Endodermal cell (in vitro differentiated cells): ENCODE data around the gene MAN2A2. TPM values are rescaled to one million over a fixed set of nuclear protein-coding genes. Genes with fewer than 3 reads are reported as not detected.

Source experiments
- DNase-seq: peaks from one replicate; pipeline ENCODE4 v3.0.0-alpha.2; 2017
- H3K27ac ChIP-seq: 2 replicates; pipeline ENCODE4 v1.5.1; 2013; ENCODE audit warnings: mild to moderate bottlenecking, low read depth, low read length, moderate library complexity
- H3K27me3 ChIP-seq: 2 replicates; pipeline ENCODE4 v1.6.1; 2013; ENCODE audit warnings: mild to moderate bottlenecking, low read length, moderate library complexity; ENCODE audit not compliant: insufficient read depth, control insufficient read depth, poor library complexity, severe bottlenecking
- H3K36me3 ChIP-seq: 2 replicates; pipeline ENCODE4 v1.7.0; 2013; ENCODE audit warnings: mild to moderate bottlenecking, low read length, moderate library complexity; ENCODE audit not compliant: control insufficient read depth, insufficient read depth
- H3K4me1 ChIP-seq: one replicate; pipeline ENCODE4 v1.7.0; 2013; ENCODE audit warnings: low read length; ENCODE audit not compliant: control insufficient read depth, insufficient read depth
- H3K4me3 ChIP-seq: 2 replicates; pipeline ENCODE4 v1.5.1; 2013; ENCODE audit warnings: mild to moderate bottlenecking, low read length, moderate library complexity
- H3K9ac ChIP-seq: 2 replicates; pipeline ENCODE4 v1.6.1; 2013; ENCODE audit warnings: mild to moderate bottlenecking, low read length, moderate library complexity; ENCODE audit not compliant: poor library complexity, severe bottlenecking; ENCODE audit errors: extremely low read depth
- H3K9me3 ChIP-seq: 2 replicates; pipeline ENCODE4 v1.6.1; 2013; ENCODE audit warnings: mild to moderate bottlenecking, low read length, moderate library complexity; ENCODE audit not compliant: control insufficient read depth
- H3K27ac Mint-ChIP-seq: 2 replicates; pipeline ENCODE4 v1.8.0; 2020; ENCODE audit warnings: mixed read lengths
- H3K27me3 Mint-ChIP-seq: 2 replicates; pipeline ENCODE4 v1.8.0; 2021; ENCODE audit warnings: mild to moderate bottlenecking, mixed read lengths; ENCODE audit not compliant: insufficient read depth
- H3K36me3 Mint-ChIP-seq: 2 replicates; pipeline ENCODE4 v1.8.0; 2020; ENCODE audit warnings: low read depth, mixed read lengths
- H3K4me1 Mint-ChIP-seq: 2 replicates; pipeline ENCODE4 v1.8.0; 2020; ENCODE audit warnings: mixed read lengths
- H3K4me3 Mint-ChIP-seq: 2 replicates; pipeline ENCODE4 v1.8.0; 2020; ENCODE audit warnings: mild to moderate bottlenecking, moderate library complexity, mixed read lengths
- H3K9me3 Mint-ChIP-seq: 2 replicates; pipeline ENCODE4 v1.8.0; 2020; ENCODE audit warnings: mild to moderate bottlenecking, mixed read lengths
- CTCF ChIP-seq: fragments of 200-600 bp; sonication (generic); conservative IDR thresholded peaks from 2 replicates; pipeline ENCODE4 v1.5.0; 2021; ENCODE audit warnings: antibody characterized with exemption, mild to moderate bottlenecking
- WGBS, 2 experiments: methylation state at CpG; one replicate each; pipeline versions ENCODE4 v1.1.5 to v1.1.7; 2013; ENCODE audit warnings: missing lambda C conversion rate in 2 of 2, mixed read lengths in 1 of 2; ENCODE audit not compliant: insufficient coverage in 1 of 2, insufficient read length in 1 of 2; 5-methylcytosine and 5-hydroxymethylcytosine counted together
- total RNA-seq, 2 donors: library from RNA; stranded (reverse); fragmentation: NEBNext Ultra II Directional in 1 of 2; extraction: Animal tissue kit (Norgen Biotek cat#: 25700) in 1 of 2; gene quantifications; 2 replicates in 1 of 2; 3 replicates in 1 of 2; pipeline ENCODE4 v1.2.1, GENCODE V29; 2021

MAN2A2 gene
- total RNA-seq, 2 donors from 2014 or later = 41.0 to 62.9 TPM

DNA sequence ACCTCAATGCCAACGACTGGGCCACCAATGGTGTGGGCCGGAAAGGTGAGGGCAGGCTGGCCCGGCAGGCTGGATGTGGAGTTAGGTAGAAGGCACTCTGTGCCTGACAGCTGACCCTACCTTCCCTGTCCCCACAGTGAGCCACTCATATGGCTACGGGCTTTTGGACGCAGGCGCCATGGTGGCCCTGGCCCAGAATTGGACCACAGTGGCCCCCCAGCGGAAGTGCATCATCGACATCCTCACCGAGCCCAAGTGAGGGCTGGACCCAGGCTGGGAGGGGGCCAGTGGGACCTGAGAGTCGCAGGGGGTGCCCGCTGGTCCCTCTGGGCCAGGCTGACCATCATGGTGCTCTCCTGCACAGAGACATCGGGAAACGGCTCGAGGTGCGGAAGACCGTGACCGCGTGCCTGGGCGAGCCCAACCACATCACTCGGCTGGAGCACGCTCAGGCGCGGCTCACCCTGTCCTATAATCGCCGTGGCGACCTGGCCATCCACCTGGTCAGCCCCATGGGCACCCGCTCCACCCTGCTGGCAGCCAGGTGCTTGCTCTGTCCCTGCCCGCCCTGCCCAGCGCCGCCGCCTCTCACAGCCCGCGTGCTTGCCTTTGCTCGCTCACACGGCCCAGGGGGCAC is 23.3 kb upstream of the MAN2A2 start:
- Histone ChIP-seq H3K9ac (no peak overlapping the region), H3K4me1 (peaks cover 7% of the 10 kb centered on the region), H3K4me3 (no peak overlapping the region), H3K9me3 (no peaks in the 10 kb centered on the region), H3K27ac (no peak overlapping the region), H3K27me3 (no peaks in the 10 kb centered on the region), H3K36me3 (peaks cover 23% of the 10 kb centered on the region)
- Mint-ChIP-seq H3K4me1 (peaks cover 10% of the 10 kb centered on the region), H3K4me3 (no peak overlapping the region), H3K27ac (no peak overlapping the region), H3K27me3 (no peaks in the 10 kb centered on the region), H3K9me3 (no peaks in the 10 kb centered on the region), H3K36me3 (peaks cover 42% of the 10 kb centered on the region)
- no peak for DNase-seq
- TF ChIP-seq CTCF = no peak
- 96 to 98% methylated on average over 33 to 35 of the region's 35 CpGs for WGBS, 2 experiments

GRCh38 chr15:90880381-90881145 is 22.5 kb upstream of the MAN2A2 start:
- peaks cover 12% of the 10 kb centered on the region for H3K4me1 ChIP-seq
- H3K27ac Mint-ChIP-seq = no peak overlapping the region
- H3K9me3 ChIP-seq = no peaks in the 10 kb centered on the region
- peaks cover 23% of the 10 kb centered on the region for H3K36me3 ChIP-seq
- peaks cover 15% of the 10 kb centered on the region for H3K4me1 Mint-ChIP-seq
- H3K27ac ChIP-seq = no peak overlapping the region
- H3K27me3 ChIP-seq = no peaks in the 10 kb centered on the region
- H3K4me3 ChIP-seq = no peak overlapping the region
- 91 to 96% methylated on average over 13 to 16 of the region's 16 CpGs for WGBS, 2 experiments
- peaks cover 42% of the 10 kb centered on the region for H3K36me3 Mint-ChIP-seq
- no peaks in the 10 kb centered on the region for H3K27me3 Mint-ChIP-seq
- no peaks in the 10 kb centered on the region for H3K9me3 Mint-ChIP-seq
- H3K9ac ChIP-seq = no peak overlapping the region
- DNase-seq = no peak
- H3K4me3 Mint-ChIP-seq = no peak overlapping the region
- TF ChIP-seq CTCF = no peak

- H3K27me3 Mint-ChIP-seq = no peaks in the 10 kb centered on the region
- peaks cover 21% of the 10 kb centered on the region for H3K36me3 ChIP-seq
- H3K4me3 Mint-ChIP-seq = no peak overlapping the region
- no peak for TF ChIP-seq CTCF
- H3K9me3 ChIP-seq = no peaks in the 10 kb centered on the region
- peaks cover 19% of the 10 kb centered on the region for H3K4me1 Mint-ChIP-seq
- no peaks in the 10 kb centered on the region for H3K9me3 Mint-ChIP-seq
- no peaks in the 10 kb centered on the region for H3K27me3 ChIP-seq
- H3K9ac ChIP-seq = no peak overlapping the region
- H3K4me1 ChIP-seq = peaks cover 15% of the 10 kb centered on the region
- no peak overlapping the region for H3K4me3 ChIP-seq
- no peak overlapping the region for H3K27ac ChIP-seq
- WGBS, 2 experiments = 93 to 94% methylated on average over 25 to 35 of the region's 35 CpGs
- H3K36me3 Mint-ChIP-seq = peaks cover 36% of the 10 kb centered on the region
- no peak overlapping the region for H3K27ac Mint-ChIP-seq
- DNase-seq = no peak
These were observed 21.7 kb upstream of the MAN2A2 start for GRCh38 chr15:90881181-90881977.
